ENCODE measurements around the gene P2RX4.

GRCh38 chr12:121170151-121170550 is 39.8 kb upstream of the P2RX4 start:
- TF ChIP-seq ARHGAP35 (CRISPR knock-in tag; IDR thresholded peaks at IDR 0.05; ENCODE audit: borderline replicate concordance): no peak
- no peak for TF ChIP-seq MXD1 (CRISPR knock-in tag; IDR thresholded peaks at IDR 0.05)
- TF ChIP-seq ZNF609 (CRISPR knock-in tag; IDR thresholded peaks at IDR 0.05; ENCODE audit: borderline replicate concordance): no peak
